Measurements from ENCODE around the gene DCANP1. TPM values are rescaled to one million over a fixed set of nuclear protein-coding genes. Genes with fewer than 3 reads are reported as not detected.

DCANP1 gene
- total and polyA plus RNA-seq, 2 donors (not counting 1 experiment from before 2014, with no cell fraction given), result not detected

- ChIA-PET CTCF (interaction anchor here (3.0 kb wide), 1 partner anchor 13 kb away, joined by 11 read pairs; no protein-coding TSS in a partner anchor), POLR2A (no interaction called here)
- H3K36me3 ChIP-seq (replicated peaks in 1 of 2; ENCODE audit: control extremely low read depth in 1 of 2, control insufficient read depth in 1 of 2, extremely low read depth in 1 of 2, insufficient read depth in 2 of 2, low read length in 1 of 2), result no peaks in the 10 kb centered on the region
- ATAC-seq (ENCODE audit: low read depth) (no peak), DNase-seq (no peak)
- H3K4me2 ChIP-seq (replicated peaks; ENCODE audit: low read depth, low read length, poor library complexity, severe bottlenecking), result no peak overlapping the region
- TF ChIP-seq CTCF (IDR thresholded peaks at IDR 0.05) (no peak), EZH2 (IDR thresholded peaks at IDR 0.05; ENCODE audit: borderline replicate concordance, insufficient read depth, low read depth, low read length, poor library complexity, severe bottlenecking) (no peak)
- Mint-ChIP-seq H3K9me3 (ENCODE audit: insufficient read depth) (no peaks in the 10 kb centered on the region), H3K27me3 (peaks cover 31% of the 10 kb centered on the region), H3K27ac (no peak overlapping the region), H3K4me1 (peaks cover 5% of the 10 kb centered on the region), H3K4me3 (no peak overlapping the region)
- no peak overlapping the region for H2AFZ ChIP-seq (ENCODE audit: insufficient read depth, low read depth, low read length, poor library complexity, severe bottlenecking)
- no peaks in the 10 kb centered on the region for H4K20me1 ChIP-seq (ENCODE audit: control insufficient read depth, insufficient read depth, low read length, poor library complexity, severe bottlenecking)
- H3K9ac ChIP-seq (ENCODE audit: low read length), result no peak overlapping the region
- peaks cover 0 to 20% (median 0%) of the 10 kb centered on the region in 4 experiments for H3K27me3 ChIP-seq (replicated peaks in 1 of 4; ENCODE audit: control extremely low read depth in 1 of 4, control insufficient read depth in 3 of 4, insufficient read depth in 4 of 4, low read length in 3 of 4)
- no peaks in the 10 kb centered on the region for H3K79me2 ChIP-seq (ENCODE audit: control insufficient read depth, insufficient read depth, low read length)
- no peaks in the 10 kb centered on the region for H3K9me3 ChIP-seq (ENCODE audit: control extremely low read depth in 1 of 3, control insufficient read depth in 2 of 3, insufficient read depth in 1 of 3, low read length in 2 of 3)
- H3K27ac ChIP-seq (ENCODE audit: low read length in 2 of 2), result no peak overlapping the region
- 100% methylated on average over 6 of the region's 6 CpGs for WGBS (ENCODE audit: insufficient coverage)
- H3K4me1 ChIP-seq (ENCODE audit: control insufficient read depth in 2 of 2, insufficient read depth in 2 of 2, low read length in 2 of 2), result peaks cover 0 to 10% of the 10 kb centered on the region in 2 donors
- no peak overlapping the region for H3K4me3 ChIP-seq (ENCODE audit: control extremely low read depth in 1 of 5, extremely low read depth in 1 of 5, insufficient read depth in 1 of 5, low read depth in 2 of 5, low read length in 4 of 5)
- intact Hi-C loops (cut with micrococcal nuclease), result no loop called here
Measured at GRCh38 chr5:135444881-135445280, 2.3 kb downstream of the DCANP1 start.

GRCh38 chr5:135444360-135444759, 2.8 kb downstream of the DCANP1 start:
- no peak overlapping the region for H3K4me2 ChIP-seq (replicated peaks; ENCODE audit: low read depth, low read length, poor library complexity, severe bottlenecking)
- no peaks in the 10 kb centered on the region for H4K20me1 ChIP-seq (ENCODE audit: control insufficient read depth, insufficient read depth, low read length, poor library complexity, severe bottlenecking)
- DNase-seq (no peak), ATAC-seq (ENCODE audit: low read depth) (no peak)
- ChIA-PET CTCF (interaction anchor here (3.0 kb wide), 1 partner anchor 13 kb away, joined by 11 read pairs; no protein-coding TSS in a partner anchor), POLR2A (no interaction called here)
- Mint-ChIP-seq H3K27ac (no peak overlapping the region), H3K9me3 (ENCODE audit: insufficient read depth) (no peaks in the 10 kb centered on the region), H3K27me3 (peaks cover 31% of the 10 kb centered on the region), H3K4me1 (peaks cover 5% of the 10 kb centered on the region), H3K4me3 (no peak overlapping the region)
- H3K27me3 ChIP-seq (replicated peaks in 1 of 4; ENCODE audit: control extremely low read depth in 1 of 4, control insufficient read depth in 3 of 4, insufficient read depth in 4 of 4, low read length in 3 of 4), result peaks cover 0 to 20% (median 0%) of the 10 kb centered on the region in 4 experiments
- H3K4me3 ChIP-seq (ENCODE audit: control extremely low read depth in 1 of 5, extremely low read depth in 1 of 5, insufficient read depth in 1 of 5, low read depth in 2 of 5, low read length in 4 of 5), result no peak overlapping the region
- H3K79me2 ChIP-seq (ENCODE audit: control insufficient read depth, insufficient read depth, low read length), result no peaks in the 10 kb centered on the region
- no peak overlapping the region for H2AFZ ChIP-seq (ENCODE audit: insufficient read depth, low read depth, low read length, poor library complexity, severe bottlenecking)
- whole genome bisulfite sequencing (ENCODE audit: insufficient coverage), result 65% methylated on average over 13 of the region's 13 CpGs
- H3K4me1 ChIP-seq (ENCODE audit: control insufficient read depth in 2 of 2, insufficient read depth in 2 of 2, low read length in 2 of 2), result peaks cover 0 to 10% of the 10 kb centered on the region in 2 donors
- no peaks in the 10 kb centered on the region for H3K36me3 ChIP-seq (replicated peaks in 1 of 2; ENCODE audit: control extremely low read depth in 1 of 2, control insufficient read depth in 1 of 2, extremely low read depth in 1 of 2, insufficient read depth in 2 of 2, low read length in 1 of 2)
- TF ChIP-seq CTCF (IDR thresholded peaks at IDR 0.05) (no peak), EZH2 (IDR thresholded peaks at IDR 0.05; ENCODE audit: borderline replicate concordance, insufficient read depth, low read depth, low read length, poor library complexity, severe bottlenecking) (no peak)
- intact Hi-C loops (cut with micrococcal nuclease), result no loop called here
- no peaks in the 10 kb centered on the region for H3K9me3 ChIP-seq (ENCODE audit: control extremely low read depth in 1 of 3, control insufficient read depth in 2 of 3, insufficient read depth in 1 of 3, low read length in 2 of 3)
- no peak overlapping the region for H3K27ac ChIP-seq (ENCODE audit: low read length in 2 of 2)
- no peak overlapping the region for H3K9ac ChIP-seq (ENCODE audit: low read length)

All from B cell (primary cell).